Mesenchymal stem cell (in vitro differentiated cells and primary cell): ENCODE data around the gene PDE11A.

Experiments
- DNase-seq: peaks from one replicate; pipeline ENCODE4 v3.0.0-alpha.2; 2013
- H2AFZ ChIP-seq: one replicate; pipeline ENCODE4 v1.6.1; 2013; ENCODE audit warnings: low read depth, mild to moderate bottlenecking, control low read depth, inconsistent platforms, low read length, moderate library complexity
- H2AK5ac ChIP-seq: 2 replicates; pipeline ENCODE4 v1.6.1; 2013; ENCODE audit warnings: low read length, moderate library complexity, mild to moderate bottlenecking, inconsistent platforms; ENCODE audit not compliant: severe bottlenecking
- H2BK120ac ChIP-seq: one replicate; pipeline ENCODE4 v1.6.1; 2013; ENCODE audit warnings: low read depth, mild to moderate bottlenecking, inconsistent platforms, low read length, moderate library complexity
- H2BK12ac ChIP-seq, 2 experiments: one replicate each; pipeline ENCODE4 v1.6.1; 2013; ENCODE audit warnings: inconsistent platforms in 2 of 2, low read length in 2 of 2, mild to moderate bottlenecking in 2 of 2, moderate library complexity in 2 of 2, control low read depth in 1 of 2
- H2BK15ac ChIP-seq: one replicate; pipeline ENCODE4 v1.6.1; 2013; ENCODE audit warnings: mild to moderate bottlenecking, low read depth, inconsistent platforms; ENCODE audit not compliant: poor library complexity, severe bottlenecking
- H2BK5ac ChIP-seq: 2 replicates; pipeline ENCODE4 v1.6.1; 2013; ENCODE audit warnings: low read depth, mild to moderate bottlenecking, low read length, control low read depth, inconsistent platforms; ENCODE audit not compliant: poor library complexity, severe bottlenecking
- H3K14ac ChIP-seq, 2 experiments: one replicate each; pipeline ENCODE4 v1.6.1; 2013; ENCODE audit warnings: inconsistent platforms in 2 of 2, low read length in 2 of 2, control low read depth in 1 of 2, mild to moderate bottlenecking in 1 of 2, moderate library complexity in 1 of 2
- H3K18ac ChIP-seq, 2 experiments: one replicate each; pipeline ENCODE4 v1.6.1; 2013; ENCODE audit warnings: inconsistent platforms in 2 of 2, low read length in 2 of 2, control low read depth in 1 of 2, low read depth in 1 of 2, mild to moderate bottlenecking in 1 of 2
- H3K23ac ChIP-seq, 2 experiments: one replicate each; pipeline ENCODE4 v1.6.1; 2013; ENCODE audit warnings: inconsistent platforms in 2 of 2, low read length in 2 of 2, mild to moderate bottlenecking in 2 of 2, moderate library complexity in 2 of 2, control low read depth in 1 of 2
- H3K27ac ChIP-seq: 2 replicates; pipeline ENCODE4 v1.5.1; 2013; ENCODE audit warnings: mild to moderate bottlenecking, moderate library complexity, low read length, control low read depth, inconsistent platforms; ENCODE audit not compliant: poor library complexity, severe bottlenecking
- H3K27me3 ChIP-seq, 2 experiments: 2 replicates each; pipeline versions ENCODE4 v1.6.1 to v1.7.0; 2013; ENCODE audit warnings: low read length in 2 of 2, mild to moderate bottlenecking in 2 of 2, moderate library complexity in 2 of 2, control low read depth in 1 of 2, inconsistent platforms in 1 of 2; ENCODE audit not compliant: control insufficient read depth in 1 of 2, insufficient read depth in 1 of 2
- H3K36me3 ChIP-seq, 2 experiments: 2 replicates each; pipeline versions ENCODE4 v1.6.1 to v1.7.0; 2013; ENCODE audit warnings: low read length in 2 of 2, control low read depth in 1 of 2, inconsistent platforms in 1 of 2, low read depth in 1 of 2, mild to moderate bottlenecking in 1 of 2; ENCODE audit not compliant: insufficient read depth in 2 of 2, control insufficient read depth in 1 of 2
- H3K4ac ChIP-seq, 2 experiments: one replicate each; pipeline ENCODE4 v1.6.1; 2013; ENCODE audit warnings: inconsistent platforms in 2 of 2, low read length in 2 of 2, mild to moderate bottlenecking in 2 of 2, moderate library complexity in 2 of 2, control low read depth in 1 of 2, low read depth in 1 of 2
- H3K4me1 ChIP-seq: 2 replicates; pipeline ENCODE4 v1.6.1; 2013; ENCODE audit warnings: low read depth, low read length, control low read depth; ENCODE audit not compliant: control insufficient read depth, insufficient read depth
- H3K4me2 ChIP-seq: 2 replicates; pipeline ENCODE4 v1.6.1; 2013; ENCODE audit warnings: low read length, mild to moderate bottlenecking, inconsistent platforms; ENCODE audit not compliant: poor library complexity, severe bottlenecking
- H3K4me3 ChIP-seq, 2 experiments: 2 replicates each; pipeline versions ENCODE4 v1.5.1 to v1.7.0; 2013; ENCODE audit warnings: low read length in 2 of 2, mild to moderate bottlenecking in 2 of 2, control low read depth in 1 of 2, low read depth in 1 of 2; ENCODE audit not compliant: insufficient read depth in 1 of 2
- H3K79me1 ChIP-seq: replicated peaks from 2 replicates; pipeline ENCODE4 v1.6.1; 2013; ENCODE audit warnings: mild to moderate bottlenecking, control low read depth, low read length, inconsistent platforms; ENCODE audit not compliant: poor library complexity, severe bottlenecking
- H3K9ac ChIP-seq: 2 replicates; pipeline ENCODE4 v1.7.0; 2013; ENCODE audit warnings: mild to moderate bottlenecking, low read length, moderate library complexity
- H3K9me3 ChIP-seq: 2 replicates; pipeline ENCODE4 v1.7.0; 2013; ENCODE audit warnings: mild to moderate bottlenecking, low read length; ENCODE audit not compliant: control insufficient read depth
- H4K8ac ChIP-seq: one replicate; pipeline ENCODE4 v1.6.1; 2013; ENCODE audit warnings: inconsistent platforms, mild to moderate bottlenecking, low read length, moderate library complexity
- H4K91ac ChIP-seq: one replicate; pipeline ENCODE4 v1.6.1; 2013; ENCODE audit warnings: mild to moderate bottlenecking, low read length, inconsistent platforms
- WGBS: methylation state at CpG from one replicate; pipeline ENCODE4 v1.1.7; 2013; ENCODE audit warnings: mixed read lengths; 5-methylcytosine and 5-hydroxymethylcytosine counted together

PDE11A gene

GRCh38 chr2:177598326-177599138 lies 474.0 kb downstream of the PDE11A start:
- Histone ChIP-seq H2BK120ac (no peak overlapping the region), H3K27ac (no peak overlapping the region), H2AK5ac (no peak overlapping the region), H3K18ac (no peak overlapping the region), H3K27me3 (peaks cover 8 to 23% of the 10 kb centered on the region in 2 experiments), H4K8ac (no peak overlapping the region), H3K4me2 (no peak overlapping the region), H2AFZ (no peak overlapping the region), H3K4ac (no peak overlapping the region), H2BK15ac (no peak overlapping the region), H3K14ac (no peak overlapping the region), H3K23ac (no peak overlapping the region), H2BK5ac (no peak overlapping the region), H3K36me3 (no peaks in the 10 kb centered on the region), H2BK12ac (no peak overlapping the region), H3K9ac (peak overlapping the region; percentile 65), H3K79me1 (no peaks in the 10 kb centered on the region), H3K9me3 (peaks cover 6% of the 10 kb centered on the region), H4K91ac (no peak overlapping the region), H3K4me1 (no peaks in the 10 kb centered on the region), H3K4me3 (peak overlapping the region in 1 of 2 experiments; percentile 54)
- 43% methylated on average over 2 of the region's 4 CpGs for WGBS
- peak; percentile 13 for DNase-seq

GRCh38 chr2:177597759-177598158 lies 474.8 kb downstream of the PDE11A start:
- Histone ChIP-seq H3K4ac (no peak overlapping the region), H3K9ac (peak overlapping the region; percentile 65), H4K91ac (no peak overlapping the region), H3K4me3 (peak overlapping the region in 1 of 2 experiments; percentile 54), H3K14ac (no peak overlapping the region), H3K23ac (no peak overlapping the region), H2AK5ac (no peak overlapping the region), H3K79me1 (no peaks in the 10 kb centered on the region), H2BK12ac (no peak overlapping the region), H3K27ac (no peak overlapping the region), H2AFZ (no peak overlapping the region), H3K27me3 (peaks cover 8 to 26% of the 10 kb centered on the region in 2 experiments), H4K8ac (no peak overlapping the region), H3K9me3 (peaks cover 6% of the 10 kb centered on the region), H2BK15ac (no peak overlapping the region), H2BK5ac (no peak overlapping the region), H3K4me2 (no peak overlapping the region), H2BK120ac (no peak overlapping the region), H3K18ac (no peak overlapping the region), H3K36me3 (no peaks in the 10 kb centered on the region), H3K4me1 (no peaks in the 10 kb centered on the region)
- DNase-seq: no peak
- 37% methylated on average over 5 of the region's 6 CpGs for WGBS

GRCh38 chr2:177596866-177597265 lies 475.7 kb downstream of the PDE11A start:
- H2AK5ac ChIP-seq: no peak overlapping the region

GRCh38 chr2:177595126-177595845 lies 477.3 kb downstream of the PDE11A start:
- Histone ChIP-seq H3K9me3 (peaks cover 6% of the 10 kb centered on the region), H2BK5ac (no peak overlapping the region), H3K4me1 (no peaks in the 10 kb centered on the region), H2BK15ac (no peak overlapping the region), H3K4me2 (no peak overlapping the region), H3K23ac (no peak overlapping the region), H3K79me1 (no peaks in the 10 kb centered on the region), H2BK12ac (no peak overlapping the region), H2AFZ (no peak overlapping the region), H3K4ac (no peak overlapping the region), H4K91ac (no peak overlapping the region), H3K14ac (no peak overlapping the region), H2BK120ac (no peak overlapping the region), H3K9ac (no peak overlapping the region), H4K8ac (no peak overlapping the region), H3K18ac (no peak overlapping the region), H2AK5ac (no peak overlapping the region), H3K27ac (no peak overlapping the region), H3K4me3 (no peak overlapping the region), H3K36me3 (no peaks in the 10 kb centered on the region), H3K27me3 (peaks cover 11 to 34% of the 10 kb centered on the region in 2 experiments)
- DNase-seq: no peak
- WGBS: 98% methylated on average over 3 of the region's 4 CpGs

More at GRCh38 chr2:177596866-177597265, 475.7 kb downstream of the PDE11A start:
- 100% methylated on average over 1 of the region's 1 CpG for WGBS
- Histone ChIP-seq H3K4me3 (no peak overlapping the region), H3K79me1 (no peaks in the 10 kb centered on the region), H3K27ac (no peak overlapping the region), H3K4me2 (no peak overlapping the region), H3K23ac (no peak overlapping the region), H3K4me1 (no peaks in the 10 kb centered on the region), H4K8ac (no peak overlapping the region), H2BK5ac (no peak overlapping the region), H3K9ac (no peak overlapping the region), H3K18ac (no peak overlapping the region), H2AFZ (no peak overlapping the region), H3K36me3 (no peaks in the 10 kb centered on the region), H3K14ac (no peak overlapping the region), H4K91ac (no peak overlapping the region), H2BK12ac (no peak overlapping the region), H3K4ac (no peak overlapping the region), H2BK120ac (no peak overlapping the region), H3K9me3 (peaks cover 6% of the 10 kb centered on the region), H2BK15ac (no peak overlapping the region), H3K27me3 (peaks cover 8 to 35% of the 10 kb centered on the region in 2 experiments)
- DNase-seq: no peak
